ENCODE results near the gene RARA. TPM values are rescaled to one million over a fixed set of nuclear protein-coding genes. Genes with fewer than 3 reads are reported as not detected.

Gene RARA
- total and polyA plus RNA-seq, 2 of the 4 experiments (the other 2 are of a cell fraction): 9.0 to 12.7 TPM

GRCh38 chr17:40260528-40260927 lies 48.5 kb upstream of the RARA start:
- no peak overlapping the region for H3K23ac ChIP-seq (ENCODE audit: low read depth, low read length)
- H3K36me3 ChIP-seq (ENCODE audit: control insufficient read depth, insufficient read depth, low read length): peaks cover 47% of the 10 kb centered on the region
- no peak overlapping the region for H3K4ac ChIP-seq (ENCODE audit: low read depth, low read length)
- ChIA-PET POLR2A (ENCODE audit: unreplicated experiment) (no interaction called here), CTCF (no interaction called here)
- H2AK5ac ChIP-seq (ENCODE audit: low read depth, low read length): no peak overlapping the region
- no peak overlapping the region for H4K91ac ChIP-seq (ENCODE audit: insufficient read depth, low read depth, low read length)
- H4K20me1 ChIP-seq (ENCODE audit: insufficient read depth, low read length): 0 out of 2 replicates have a peak, but pooled peaks cover 4% of the 10 kb centered on the region
- ATAC-seq (ENCODE audit: low read depth) (no peak), DNase-seq (no peak)
- H2BK15ac ChIP-seq (ENCODE audit: low read depth, low read length): no peak overlapping the region
- no peaks in the 10 kb centered on the region for H3K9me3 ChIP-seq (ENCODE audit: control insufficient read depth, insufficient read depth, low read length)
- no peak for TF ChIP-seq RAD21 (IDR thresholded peaks at IDR 0.05; ENCODE audit: low read length)
- no peak for TF ChIP-seq RCOR1 (IDR thresholded peaks at IDR 0.05; ENCODE audit: insufficient replicate concordance, low read length)
- no peak for TF ChIP-seq BHLHE40 (IDR thresholded peaks at IDR 0.05; ENCODE audit: low read depth, low read length)
- TF ChIP-seq NFE2L2 (IDR thresholded peaks at IDR 0.05; ENCODE audit: low read depth, low read length): no peak
- TF ChIP-seq SMC3 (IDR thresholded peaks at IDR 0.05; ENCODE audit: low read depth, low read length): no peak
- no peak for TF ChIP-seq USF2 (IDR thresholded peaks at IDR 0.05; ENCODE audit: low read depth, low read length)
- no peak for TF ChIP-seq MAZ (IDR thresholded peaks at IDR 0.05; ENCODE audit: borderline replicate concordance, low read depth, low read length)
- H2AFZ ChIP-seq (replicated peaks; ENCODE audit: low read length, poor library complexity): no peak overlapping the region
- no peak overlapping the region for H2BK120ac ChIP-seq (ENCODE audit: low read depth, low read length)
- no peak overlapping the region for H2BK20ac ChIP-seq (ENCODE audit: low read depth, low read length)
- no peak overlapping the region for H3K27ac ChIP-seq (ENCODE audit: insufficient read depth, low read length)
- intact Hi-C loops (cut with micrococcal nuclease): no loop called here
- H3K79me1 ChIP-seq (ENCODE audit: low read depth in 1 of 2, low read length in 2 of 2): peaks cover 23 to 40% of the 10 kb centered on the region in 2 experiments; a peak in 3 of 4 replicates
- H3K14ac ChIP-seq (replicated peaks; ENCODE audit: low read depth, low read length): no peak overlapping the region
- H4K8ac ChIP-seq (ENCODE audit: low read depth in 2 of 2, low read length in 2 of 2): no peak overlapping the region
- H3K9me1 ChIP-seq (ENCODE audit: insufficient read depth, low read length): no peaks in the 10 kb centered on the region
- no peak overlapping the region for H2AK9ac ChIP-seq (replicated peaks; ENCODE audit: low read depth, low read length, poor library complexity)
- no TSS peak for BruUV-seq (replicated peaks)
- no peak overlapping the region for H3K4me2 ChIP-seq (ENCODE audit: low read depth, low read length)
- dilution Hi-C loops (cut with HindIII; ENCODE audit: low sequenced_read_pairs, unreplicated experiment): no loop called here
- H4K5ac ChIP-seq (ENCODE audit: low read depth, low read length): no peak overlapping the region
- H3K4me1 ChIP-seq (ENCODE audit: control insufficient read depth, insufficient read depth, low read length): no peaks in the 10 kb centered on the region
- WGBS, 2 experiments (ENCODE audit: extremely low coverage in 2 of 2, insufficient read length in 1 of 2): 100% methylated on average over 4 of the region's 7 CpGs; no CpG with 5 or more reads in 1 of the 2 experiments
- no peak overlapping the region for H3K9ac ChIP-seq (ENCODE audit: low read depth, low read length)
- H3K56ac ChIP-seq (ENCODE audit: extremely low read depth, insufficient read depth, low read length): no peak overlapping the region
- H3K18ac ChIP-seq (ENCODE audit: low read depth, low read length): no peak overlapping the region
- H3K4me3 ChIP-seq (ENCODE audit: insufficient read depth, low read depth, low read length): no peak overlapping the region
- H3K27me3 ChIP-seq (ENCODE audit: control insufficient read depth, insufficient read depth, low read length): no peaks in the 10 kb centered on the region
- in situ Hi-C loops (cut with MboI; ENCODE audit: low sequenced_read_pairs): no loop called here
- H2BK5ac ChIP-seq (ENCODE audit: low read depth, low read length, poor library complexity, severe bottlenecking): no peak overlapping the region

Measured in IMR-90 (cell line).